Sigmoid colon (tissue), 3 donors: ENCODE results near the gene TRIM8.

Experiments used
- POLR2A ChIP-seq, 2 donors: fragments of 450-650 bp; IDR thresholded peaks; one replicate each; pipeline ENCODE4 v1.6.1; 2016; ENCODE audit warnings: antibody characterized with exemption in 2 of 2, mild to moderate bottlenecking in 2 of 2, moderate library complexity in 2 of 2
- TF ChIP-seq, protein P1 (sequence below), 4 experiments: fragments of 450-650 bp in 3 of 4; fragments of 200-600 bp in 1 of 4; IDR thresholded peaks; one replicate each; pipeline ENCODE4 v1.5.1; 2016 to 2019; ENCODE audit warnings: antibody characterized with exemption in 4 of 4, mild to moderate bottlenecking in 3 of 4, moderate library complexity in 2 of 4

- TF ChIP-seq, protein P1, sequence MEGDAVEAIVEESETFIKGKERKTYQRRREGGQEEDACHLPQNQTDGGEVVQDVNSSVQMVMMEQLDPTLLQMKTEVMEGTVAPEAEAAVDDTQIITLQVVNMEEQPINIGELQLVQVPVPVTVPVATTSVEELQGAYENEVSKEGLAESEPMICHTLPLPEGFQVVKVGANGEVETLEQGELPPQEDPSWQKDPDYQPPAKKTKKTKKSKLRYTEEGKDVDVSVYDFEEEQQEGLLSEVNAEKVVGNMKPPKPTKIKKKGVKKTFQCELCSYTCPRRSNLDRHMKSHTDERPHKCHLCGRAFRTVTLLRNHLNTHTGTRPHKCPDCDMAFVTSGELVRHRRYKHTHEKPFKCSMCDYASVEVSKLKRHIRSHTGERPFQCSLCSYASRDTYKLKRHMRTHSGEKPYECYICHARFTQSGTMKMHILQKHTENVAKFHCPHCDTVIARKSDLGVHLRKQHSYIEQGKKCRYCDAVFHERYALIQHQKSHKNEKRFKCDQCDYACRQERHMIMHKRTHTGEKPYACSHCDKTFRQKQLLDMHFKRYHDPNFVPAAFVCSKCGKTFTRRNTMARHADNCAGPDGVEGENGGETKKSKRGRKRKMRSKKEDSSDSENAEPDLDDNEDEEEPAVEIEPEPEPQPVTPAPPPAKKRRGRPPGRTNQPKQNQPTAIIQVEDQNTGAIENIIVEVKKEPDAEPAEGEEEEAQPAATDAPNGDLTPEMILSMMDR (IDR thresholded peaks at IDR 0.05) = no peak
- TF ChIP-seq POLR2A (IDR thresholded peaks at IDR 0.05) = no peak
Observed at GRCh38 chr10:102627736-102628293, 16.5 kb upstream of the TRIM8 start.
